HG03097 (cell line): ENCODE measurements around the gene GIMAP5.

Experiments used
- ATAC-seq: cut with Tn5 transposase; IDR thresholded peaks from one replicate; pipeline ENCODE4 v1.9.1; 2021; ENCODE audit not compliant: unreplicated experiment, low FRiP score

GIMAP5 gene

DNA sequence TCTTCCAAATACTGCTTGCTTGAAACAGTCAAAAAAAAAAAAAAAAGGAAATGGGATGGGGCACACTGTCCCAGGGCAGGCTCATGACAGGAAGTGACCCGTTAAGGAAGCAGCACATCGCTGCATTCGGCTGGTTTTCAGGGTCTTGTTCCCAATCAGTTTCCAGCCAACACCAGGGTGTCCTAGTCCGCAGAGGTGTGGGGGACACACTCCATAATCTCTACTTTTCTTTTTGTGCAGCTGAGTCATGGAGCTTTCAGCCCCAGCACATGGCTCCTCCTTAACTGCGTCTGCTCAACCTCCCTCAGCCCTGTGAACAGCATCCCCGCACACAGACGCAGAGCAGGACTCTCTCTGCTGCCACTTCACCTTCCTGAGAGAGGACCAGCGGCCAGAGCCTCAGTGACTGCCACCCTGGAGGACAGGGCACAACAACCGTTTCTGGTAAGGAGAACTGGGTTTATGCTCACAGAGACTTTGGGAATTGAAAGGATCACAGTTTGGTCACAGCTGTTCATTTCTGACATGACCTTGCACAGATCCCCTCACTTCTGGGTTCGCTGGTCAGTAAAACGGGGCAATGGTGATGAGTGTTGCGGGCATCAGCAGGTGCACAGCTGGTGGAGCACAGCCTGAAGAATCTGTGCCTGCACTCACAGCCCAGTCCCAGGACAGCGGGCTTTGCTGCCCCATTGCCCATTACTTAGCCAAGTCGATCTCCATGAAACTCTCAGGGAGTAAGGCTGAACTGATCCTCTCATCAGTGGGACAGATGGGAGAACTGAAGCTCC lies at the start of gene GIMAP5:
Gene GIMAP5 (plus strand): TSS at position 154 of the 791 bp plus-strand sequence. CDS start 3,467 bp downstream, outside the sequence.
- no peak for ATAC-seq

GRCh38 chr7:150688630-150689029 lies 48.6 kb upstream of the GIMAP5 start:
- no peak for ATAC-seq

- ATAC-seq = no peak
Observed at GRCh38 chr7:150695654-150696053, 41.6 kb upstream of the GIMAP5 start.

GRCh38 chr7:150703209-150703608 lies 34.0 kb upstream of the GIMAP5 start:
- ATAC-seq = no peak

DNA sequence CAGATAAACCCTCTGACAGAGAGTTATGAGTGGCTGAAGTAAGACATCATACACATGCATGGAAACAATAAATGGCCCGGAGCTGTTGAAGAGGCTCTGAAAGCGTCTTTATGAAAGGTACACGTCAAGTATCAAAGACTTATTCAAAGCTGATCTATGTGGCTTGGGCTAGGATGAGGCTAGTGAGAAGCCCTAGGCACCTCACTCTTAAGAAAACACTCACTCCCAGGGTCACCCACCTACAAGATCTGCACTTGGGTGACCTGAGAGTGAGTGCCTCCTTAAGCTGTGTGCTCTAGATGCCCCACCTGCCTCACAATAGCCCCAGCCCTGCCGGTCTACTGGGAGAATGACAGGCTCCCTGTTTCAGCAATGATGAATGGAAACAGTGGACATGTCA lies 21.9 kb upstream of the GIMAP5 start:
- ATAC-seq = no peak

DNA sequence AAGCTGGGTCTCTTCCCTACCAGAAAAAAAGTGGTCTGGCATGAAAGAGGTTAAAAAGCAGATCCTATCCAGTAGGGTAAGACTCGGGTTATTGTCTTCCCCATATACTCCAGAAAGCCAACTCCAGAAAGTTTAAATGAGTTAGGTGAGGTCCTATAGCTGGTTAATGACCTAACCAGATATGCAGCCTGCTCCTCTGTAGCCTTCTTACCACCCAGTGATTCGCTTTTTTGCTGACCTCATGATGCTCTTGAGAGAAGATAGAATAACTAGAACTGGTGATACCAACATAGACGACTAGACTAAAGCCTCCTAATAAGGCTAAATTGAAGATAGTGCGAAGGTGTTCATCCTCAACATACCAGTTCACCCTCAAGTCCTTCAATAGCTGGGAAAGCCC lies 21.5 kb upstream of the GIMAP5 start:
- ATAC-seq = no peak

DNA sequence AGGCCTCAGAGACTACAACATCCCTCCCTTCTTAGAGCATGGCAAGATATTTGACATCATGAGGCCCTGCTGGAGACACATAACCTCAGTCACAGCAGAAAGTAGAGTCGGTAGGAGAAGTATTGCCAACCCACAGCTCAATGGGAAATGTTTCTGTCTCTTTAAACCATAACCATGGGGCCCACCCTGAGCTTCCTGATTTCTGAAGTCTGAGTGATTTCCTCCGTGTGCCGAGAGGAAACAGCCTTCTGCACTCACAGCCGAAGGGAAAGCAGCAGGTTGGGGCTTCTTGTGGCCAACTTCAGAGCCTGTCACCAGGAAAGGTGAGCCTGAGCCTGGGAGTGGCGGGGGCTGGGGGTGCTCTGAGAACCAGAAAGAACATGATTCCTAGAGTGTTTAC lies 20.9 kb upstream of the GIMAP5 start, which contains the start of gene GIMAP1:
Gene GIMAP1 (plus strand): TSS at position 246 of the 400 bp plus-strand sequence. CDS start 2,435 bp downstream, outside the sequence.
- ATAC-seq = no peak

GRCh38 chr7:150716939-150717338 lies 20.3 kb upstream of the GIMAP5 start:
- ATAC-seq = no peak

- ATAC-seq = no peak
Observed at GRCh38 chr7:150717814-150718420, 19.3 kb upstream of the GIMAP5 start.

DNA sequence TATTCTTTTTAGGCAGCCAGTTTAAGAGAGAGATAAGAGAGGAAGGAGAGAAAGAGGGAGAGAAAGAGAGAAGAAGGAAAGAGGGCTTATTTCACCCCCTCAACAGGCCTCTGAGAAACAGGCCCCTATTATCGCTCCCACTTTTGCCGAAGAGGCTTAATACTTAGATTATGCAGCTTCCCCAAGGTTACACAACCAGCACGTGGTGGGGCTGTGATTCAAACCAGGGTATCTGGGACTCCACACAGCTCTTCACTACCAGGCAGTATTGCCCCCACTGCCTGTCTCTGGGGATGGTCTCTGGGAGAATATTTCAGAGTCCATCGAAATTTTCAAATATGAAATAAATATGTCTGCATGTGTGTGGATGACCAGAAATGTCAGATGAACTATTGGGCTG lies 17.8 kb upstream of the GIMAP5 start:
- ATAC-seq = no peak

- ATAC-seq = no peak
Observed at GRCh38 chr7:150719960-150720891, 17.0 kb upstream of the GIMAP5 start.

GRCh38 chr7:150721970-150722373 lies 15.2 kb upstream of the GIMAP5 start:
- no peak for ATAC-seq

DNA sequence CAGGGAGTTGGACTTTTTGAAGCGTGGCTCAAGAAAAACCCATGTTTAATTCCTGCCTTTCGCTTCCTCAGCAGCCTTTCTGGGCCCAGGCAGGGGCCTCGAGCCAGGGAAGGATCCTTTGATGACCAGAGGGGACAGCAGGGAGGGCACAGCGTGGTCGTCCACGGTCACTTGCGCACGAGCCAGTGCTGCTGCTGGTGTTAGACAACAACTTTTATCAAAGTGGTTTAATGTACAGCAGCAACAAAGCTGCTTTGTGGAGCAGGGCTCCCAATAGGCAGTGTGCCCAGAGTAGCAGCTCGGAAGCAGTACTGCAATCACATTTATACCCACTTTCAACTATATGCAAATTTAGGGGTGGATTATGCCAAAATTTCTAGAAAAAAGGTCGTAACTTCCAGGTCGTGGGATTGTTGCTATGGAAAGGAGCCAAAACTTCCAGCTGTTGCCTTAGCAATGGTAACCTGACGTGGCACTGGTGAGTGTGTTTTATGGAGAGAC lies 14.7 kb upstream of the GIMAP5 start:
- ATAC-seq = no peak

- no peak for ATAC-seq
Observed at GRCh38 chr7:150723467-150723866, 13.8 kb upstream of the GIMAP5 start.

DNA sequence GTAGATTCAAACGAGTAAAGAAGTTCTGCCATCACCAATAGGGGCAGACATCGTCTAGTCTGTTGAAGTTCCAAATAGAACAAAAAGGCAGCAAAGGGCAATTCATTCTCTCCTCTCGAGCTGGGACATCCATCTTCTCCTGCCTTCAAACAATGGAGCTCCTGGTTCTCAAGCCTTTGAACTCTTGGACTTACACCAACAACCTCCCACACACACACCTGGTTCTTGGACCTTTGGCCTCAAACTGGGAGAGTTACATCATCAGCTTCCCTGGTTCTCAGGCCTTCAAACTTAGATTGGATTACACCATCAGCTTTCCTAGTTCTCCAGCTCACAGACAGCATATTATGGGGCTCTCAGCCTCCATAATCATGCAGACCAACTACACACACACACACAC lies 9.8 kb upstream of the GIMAP5 start:
- ATAC-seq = no peak

DNA sequence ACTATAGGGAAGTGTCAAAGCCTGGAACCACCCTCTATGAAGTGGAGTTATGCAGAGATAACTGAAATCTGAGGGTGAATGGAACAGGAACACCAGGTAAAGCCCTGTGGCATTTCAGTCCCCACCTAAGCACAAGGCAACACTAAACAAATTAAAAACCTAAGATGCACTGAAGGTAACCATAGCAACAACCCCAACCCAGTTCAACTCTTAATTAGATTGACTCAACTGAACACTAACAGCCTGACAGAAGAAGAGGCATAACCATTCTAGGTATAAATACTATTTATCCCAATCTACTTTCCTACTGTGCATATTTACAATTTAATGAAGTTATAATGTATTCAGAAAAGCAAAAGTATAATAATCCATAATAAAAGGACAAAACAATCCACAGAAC lies 9.2 kb upstream of the GIMAP5 start:
- no peak for ATAC-seq

- no peak for ATAC-seq
Observed at GRCh38 chr7:150728609-150729008, 8.6 kb upstream of the GIMAP5 start.

DNA sequence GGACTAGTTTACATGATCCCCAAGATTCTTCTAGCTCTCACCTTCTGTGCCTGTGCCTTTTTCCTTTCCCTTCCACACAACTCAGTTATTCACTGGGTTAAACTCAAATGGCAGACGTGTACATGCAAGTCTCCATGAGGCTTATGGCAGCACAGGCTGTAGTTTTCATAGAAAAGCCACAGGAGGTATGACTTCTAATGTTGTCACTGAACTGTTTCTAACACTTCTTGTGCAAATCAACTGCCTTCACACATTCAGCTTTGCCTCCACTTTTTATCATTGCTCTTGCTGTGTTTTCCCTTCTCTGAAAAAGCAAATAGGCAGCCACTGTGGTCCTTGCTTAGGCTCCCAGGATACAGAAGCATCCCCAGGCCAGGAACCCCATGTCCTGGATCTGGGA lies 5.3 kb upstream of the GIMAP5 start:
- no peak for ATAC-seq

DNA sequence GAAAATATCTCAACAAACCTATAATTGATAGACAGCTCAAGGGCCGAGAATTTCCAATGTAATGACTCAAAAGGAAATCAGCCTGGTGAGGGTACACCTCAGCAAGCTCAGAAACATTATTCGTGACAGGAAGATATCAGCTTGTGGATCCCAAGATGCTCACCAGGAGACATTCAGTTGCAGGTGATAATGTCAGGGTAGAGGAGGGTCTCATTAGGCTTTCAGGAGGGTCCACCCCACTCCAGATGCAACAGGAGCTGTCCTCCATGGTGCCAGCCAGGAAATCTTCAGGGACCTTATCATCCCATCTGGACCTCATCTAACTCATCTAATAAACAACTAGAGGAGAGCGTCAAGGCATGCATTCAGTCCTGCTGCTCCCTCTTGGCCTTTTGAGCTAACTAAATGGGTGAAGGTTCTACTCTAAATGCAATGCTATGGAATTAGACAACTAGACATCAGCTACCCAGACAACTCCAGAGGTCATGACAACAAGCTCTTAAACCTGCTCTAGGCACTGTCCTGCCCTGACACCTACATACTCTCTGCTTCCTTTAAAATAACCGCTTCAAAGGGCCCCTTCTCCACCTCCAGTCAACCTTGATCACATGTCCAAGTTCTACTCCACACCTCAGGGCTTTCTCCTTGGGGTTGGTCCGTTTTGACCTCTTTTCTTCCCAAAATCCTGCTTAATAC lies 4.3 kb upstream of the GIMAP5 start:
- no peak for ATAC-seq

GRCh38 chr7:150733482-150734095 lies 3.6 kb upstream of the GIMAP5 start:
- ATAC-seq = no peak
